K562 (cell line): Measurements from ENCODE around the gene RNF187. TPM values are rescaled to one million over a fixed set of nuclear protein-coding genes. Genes with fewer than 3 reads are reported as not detected.

Experiments used
- AFF4 ChIP-seq: sonication (generic); formaldehyde crosslinking; IDR thresholded peaks from 2 replicates; pipeline ENCODE4 v1.8.0; 2023; ENCODE audit warnings: mild to moderate bottlenecking, missing genetic modification reagents
- CBX5 ChIP-seq: IDR thresholded peaks from 2 replicates; pipeline ENCODE4 v1.6.1; 2014; ENCODE audit warnings: low read depth, borderline replicate concordance
- CLOCK ChIP-seq: fragments of 250-450 bp; sonication (Bioruptor Pico); IDR thresholded peaks from 2 replicates; pipeline ENCODE4 v1.4.0; 2020; ENCODE audit warnings: mild to moderate bottlenecking, moderate library complexity, borderline replicate concordance
- DPF2 ChIP-seq: fragments of 450-650 bp; IDR thresholded peaks from 2 replicates; pipeline ENCODE4 v1.6.1; 2016
- KAT7 ChIP-seq: sonication (generic); formaldehyde crosslinking; IDR thresholded peaks from 2 replicates; pipeline ENCODE4 v1.8.0; 2022; ENCODE audit warnings: missing genetic modification reagents, mild to moderate bottlenecking, borderline replicate concordance
- MAFF ChIP-seq: IDR thresholded peaks from 2 replicates; pipeline ENCODE4 v1.6.1; 2012; ENCODE audit warnings: low read length, improper control_type of control experiment
- MYNN ChIP-seq, 2 experiments: sonication (generic); formaldehyde crosslinking in 1 of 2; IDR thresholded peaks; 2 replicates each; pipeline versions ENCODE4 v1.5.0 to v1.6.1; 2016 to 2020; ENCODE audit warnings: antibody characterized with exemption in 1 of 2, missing genetic modification reagents in 1 of 2
- SMAD2 ChIP-seq: fragments of 150-350 bp; IDR thresholded peaks from 2 replicates; pipeline ENCODE4 v1.6.1; 2014; ENCODE audit warnings: low read depth, mild to moderate bottlenecking, low read length
- TRIM24 ChIP-seq, 2 experiments: fragments of 450-650 bp; IDR thresholded peaks; 2 replicates each; pipeline ENCODE4 v1.6.1; 2016
- ZFX ChIP-seq: sonication (generic); formaldehyde crosslinking; IDR thresholded peaks from 2 replicates; pipeline ENCODE4 v1.8.0; 2022; ENCODE audit warnings: mild to moderate bottlenecking, missing genetic modification reagents, moderate library complexity
- ZNF143 ChIP-seq: sonication (generic); formaldehyde crosslinking; IDR thresholded peaks from 2 replicates; pipeline ENCODE4 v1.9.0; 2022; ENCODE audit warnings: mild to moderate bottlenecking, missing genetic modification reagents
- ZNF316 ChIP-seq: fragments of 450-650 bp; IDR thresholded peaks from 2 replicates; pipeline ENCODE4 v1.6.1; 2016
- ZNF512 ChIP-seq: IDR thresholded peaks from 2 replicates; pipeline ENCODE4 v1.6.1; 2016; ENCODE audit warnings: missing genetic modification characterization, missing compliant biosample characterization
- ZNF717 ChIP-seq: fragments of 250-450 bp; sonication (Bioruptor Pico); IDR thresholded peaks from 2 replicates; pipeline ENCODE4 v1.5.0; 2021
- polyA plus RNA-seq, 8 experiments: library from polyadenylated mRNA; depleted of rRNA in 4 of 8; stranded (reverse) in 5 of 8; unstranded in 3 of 8; fragments of >200 nt; fragmentation: Nextera tagmentation in 2 of 8; fragmentation: Illumina TruSeq in 1 of 8; extraction: Ambion mirVana in 2 of 8; extraction: Trizol in 1 of 8; gene quantifications; 2 replicates each; pipeline versions ENCODE4 v1.2.1 to v1.2.3, GENCODE V29; 2011 to 2014; ENCODE audit warnings: inconsistent platforms in 1 of 8, missing spikeins in 1 of 8
- total RNA-seq, 7 experiments: library from RNA; depleted of rRNA in 6 of 7; stranded (reverse); fragments of >200 nt in 6 of 7; fragmentation: Illumina TruSeq in 2 of 7; extraction: Trizol in 2 of 7; gene quantifications; 2 replicates each; pipeline versions ENCODE4 v1.2.1 to v1.2.3, GENCODE V29; 2011 to 2021; ENCODE audit warnings: low replicate concordance in 1 of 7

Gene RNF187
- total and polyA plus RNA-seq, 9 of the 15 experiments (the other 6 are each of a cell fraction or from before 2014, with no cell fraction given) = 2.3 to 119 (median 41.9) TPM

GRCh38 chr1:228456252-228457016 is 30.7 kb upstream of the RNF187 start (continued):
- TF ChIP-seq AFF4 (CRISPR knock-in tag) (no peak; the same call in 1 of the 2 replicates), DPF2 (no peak), KAT7 (CRISPR knock-in tag) (peak; percentile 33; the same call in 1 of the 2 replicates), CBX5 (no peak), TRIM24 (IDR thresholded peaks at IDR 0.05) (no peak), ZFX (CRISPR knock-in tag) (no peak), ZNF512 (peak; percentile 61), CLOCK (CRISPR knock-in tag) (no peak), ZNF717 (no peak), MYNN (IDR thresholded peaks at IDR 0.05) (no peak), MYNN (CRISPR knock-in tag; IDR thresholded peaks at IDR 0.05) (no peak), SMAD2 (no peak), ZNF143 (CRISPR knock-in tag) (no peak), MAFF (no peak), ZNF316 (peak; percentile 91)
